Testis (tissue), 2 donors: ENCODE data around the gene RPS6KA3.

Source experiments
- POLR2A ChIP-seq: fragments of 450-650 bp; IDR thresholded peaks from one replicate; pipeline ENCODE4 v1.6.1; 2017; ENCODE audit warnings: antibody characterized with exemption, mild to moderate bottlenecking, moderate library complexity
- TF ChIP-seq, protein P1 (sequence below), 3 experiments: fragments of 450-650 bp in 2 of 3; fragments of 200-600 bp in 1 of 3; sonication (generic) in 1 of 3; IDR thresholded peaks; one replicate each; pipeline ENCODE4 v1.5.1; 2016 to 2019; ENCODE audit warnings: antibody characterized with exemption in 3 of 3, mild to moderate bottlenecking in 2 of 3, moderate library complexity in 1 of 3

DNA sequence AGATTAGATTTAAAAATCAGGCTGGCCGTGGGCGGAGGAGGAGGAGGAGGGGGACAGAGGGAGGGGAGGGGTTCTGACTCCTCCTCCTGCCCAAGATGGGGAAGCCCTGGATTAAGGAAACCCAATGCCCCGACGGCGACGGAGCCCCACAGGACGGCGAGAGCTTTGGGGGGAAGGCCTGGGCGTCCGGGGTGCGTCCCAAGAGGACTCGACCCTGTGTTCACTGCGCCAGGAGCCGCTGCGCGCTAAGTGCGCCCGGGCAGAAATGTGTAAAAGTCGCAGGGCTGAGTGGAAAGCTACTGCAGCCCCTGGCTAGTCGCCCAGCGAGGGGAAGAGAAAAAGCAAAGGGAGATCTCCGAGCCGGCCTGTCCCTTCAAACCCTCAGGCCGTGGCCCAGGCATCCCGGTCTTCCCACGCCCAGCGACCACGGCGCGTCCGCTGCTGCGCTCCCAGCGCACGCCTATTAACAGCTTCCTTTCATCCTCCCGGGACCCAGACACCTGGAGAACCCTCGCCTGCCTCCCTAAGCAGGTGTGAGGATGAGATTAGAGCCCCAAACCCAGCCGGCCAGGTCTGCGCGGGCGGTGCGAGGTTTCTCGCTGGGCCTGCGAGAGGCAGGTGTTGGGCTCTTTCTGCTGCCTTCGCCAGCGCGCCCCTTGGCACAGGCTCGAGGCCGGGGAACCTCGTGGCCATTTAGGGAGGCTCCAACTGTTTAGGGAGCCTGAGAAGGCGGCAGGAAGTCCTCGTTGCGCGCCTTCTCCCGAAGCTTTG, 1.4 kb upstream of the RPS6KA3 start:
- TF ChIP-seq, protein P1, sequence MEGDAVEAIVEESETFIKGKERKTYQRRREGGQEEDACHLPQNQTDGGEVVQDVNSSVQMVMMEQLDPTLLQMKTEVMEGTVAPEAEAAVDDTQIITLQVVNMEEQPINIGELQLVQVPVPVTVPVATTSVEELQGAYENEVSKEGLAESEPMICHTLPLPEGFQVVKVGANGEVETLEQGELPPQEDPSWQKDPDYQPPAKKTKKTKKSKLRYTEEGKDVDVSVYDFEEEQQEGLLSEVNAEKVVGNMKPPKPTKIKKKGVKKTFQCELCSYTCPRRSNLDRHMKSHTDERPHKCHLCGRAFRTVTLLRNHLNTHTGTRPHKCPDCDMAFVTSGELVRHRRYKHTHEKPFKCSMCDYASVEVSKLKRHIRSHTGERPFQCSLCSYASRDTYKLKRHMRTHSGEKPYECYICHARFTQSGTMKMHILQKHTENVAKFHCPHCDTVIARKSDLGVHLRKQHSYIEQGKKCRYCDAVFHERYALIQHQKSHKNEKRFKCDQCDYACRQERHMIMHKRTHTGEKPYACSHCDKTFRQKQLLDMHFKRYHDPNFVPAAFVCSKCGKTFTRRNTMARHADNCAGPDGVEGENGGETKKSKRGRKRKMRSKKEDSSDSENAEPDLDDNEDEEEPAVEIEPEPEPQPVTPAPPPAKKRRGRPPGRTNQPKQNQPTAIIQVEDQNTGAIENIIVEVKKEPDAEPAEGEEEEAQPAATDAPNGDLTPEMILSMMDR (IDR thresholded peaks at IDR 0.05): no peak
- TF ChIP-seq POLR2A: no peak
